ENCODE measurements around the gene PTPRCAP. TPM values are rescaled to one million over a fixed set of nuclear protein-coding genes. Genes with fewer than 3 reads are reported as not detected.

Gene PTPRCAP
- total and polyA plus RNA-seq, 5 donors: 1.2 to 3.4 (median 1.6) TPM

DNA sequence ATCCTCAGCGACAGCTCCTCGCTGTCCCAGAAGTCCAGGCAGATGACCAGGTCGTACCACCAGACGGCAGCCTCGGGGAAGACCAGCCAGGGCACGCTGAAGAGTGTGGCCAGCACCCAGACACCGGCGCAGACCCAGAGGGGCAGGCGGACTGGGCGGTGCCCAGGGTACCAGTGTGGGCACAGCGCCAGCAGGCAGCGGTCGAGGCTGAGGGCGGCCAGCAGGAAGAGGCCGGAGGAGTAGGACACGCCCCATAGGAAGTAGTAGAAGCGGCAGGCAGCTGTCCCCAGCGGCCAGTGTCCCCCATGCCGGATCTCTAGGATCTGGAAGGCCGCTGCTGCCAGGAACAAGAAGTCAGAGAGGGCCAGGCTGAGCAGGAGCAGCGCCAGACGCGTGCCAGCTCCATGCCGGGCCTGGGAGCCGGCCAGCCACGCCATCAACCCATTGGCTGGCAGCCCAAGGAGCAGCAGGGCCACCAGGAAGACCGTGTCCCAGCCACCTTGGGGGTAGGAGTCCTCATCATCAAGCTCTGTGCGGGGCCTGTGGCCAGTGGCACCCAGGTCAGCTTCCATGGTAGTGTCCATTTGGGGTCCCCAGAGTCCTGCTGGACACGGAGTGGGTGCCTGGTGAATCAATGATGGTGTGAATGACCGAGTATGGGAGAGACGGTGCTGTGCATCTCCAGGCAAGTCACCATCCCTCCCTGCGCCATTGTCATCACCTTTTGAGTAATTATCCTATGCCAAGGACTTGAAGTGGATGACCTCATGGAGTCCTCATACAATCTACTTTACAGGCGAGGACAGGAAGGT lies 14.9 kb upstream of the PTPRCAP start, which contains the start of gene GPR152:
Gene GPR152, minus strand, starts transcription at position 589 of the 812 bp plus-strand sequence. Its CDS starts 5 bp downstream, at position 584.
- no peak within 1 kb of the TSS for H3K27ac ChIP-seq (ENCODE audit: low read length)
- ATAC-seq: peak; percentile 61 to 62

DNA sequence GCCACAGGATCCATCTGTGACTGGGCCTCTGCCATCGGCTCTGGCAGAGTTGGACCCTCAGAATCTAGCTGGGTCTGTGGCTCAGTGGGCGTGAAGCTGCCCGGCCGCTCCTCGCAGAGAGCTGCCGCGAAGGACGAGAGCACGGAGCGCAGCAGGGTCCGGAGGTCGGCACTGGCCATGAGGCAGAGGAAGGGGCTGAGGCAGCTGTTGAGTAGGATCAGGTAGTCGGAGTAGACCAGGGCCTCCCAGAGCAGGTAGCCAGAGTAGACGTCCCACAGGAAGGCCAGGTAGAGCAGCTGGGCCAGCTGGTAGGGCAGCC lies 14.1 kb upstream of the PTPRCAP start:
- Histone ChIP-seq H3K4me1 (ENCODE audit: control insufficient read depth, insufficient read depth, low read length) (no peaks in the 10 kb centered on the region), H3K27ac (ENCODE audit: low read length) (no peak overlapping the region), H3K9me3 (ENCODE audit: control insufficient read depth, low read length) (no peaks in the 10 kb centered on the region), H3K27me3 (ENCODE audit: control insufficient read depth, insufficient read depth) (no peaks in the 10 kb centered on the region), H3K4me3 (ENCODE audit: low read length) (no peak overlapping the region)
- intact Hi-C loops (cut with DNase I): no loop called here
- ATAC-seq: no peak
- 91% methylated on average over 14 of the region's 14 CpGs for WGBS
- peak in 1 of 3 donors; percentile 53 for DNase-seq

More for the DNA sequence above, 14.9 kb upstream of the PTPRCAP start, which contains the start of gene GPR152:
- Histone ChIP-seq H3K27me3 (ENCODE audit: control insufficient read depth, insufficient read depth) (no peaks in the 10 kb centered on the region), H3K9me3 (ENCODE audit: control insufficient read depth, low read length) (no peaks in the 10 kb centered on the region), H3K4me1 (ENCODE audit: control insufficient read depth, insufficient read depth, low read length) (no peaks in the 10 kb centered on the region), H3K4me3 (ENCODE audit: low read length) (no peak within 1 kb of the TSS)
- intact Hi-C loops (cut with DNase I): no loop called here
- peak; percentile 56 to 83 (median 83) for DNase-seq
- WGBS: 66% methylated on average over 33 of the region's 33 CpGs

DNA sequence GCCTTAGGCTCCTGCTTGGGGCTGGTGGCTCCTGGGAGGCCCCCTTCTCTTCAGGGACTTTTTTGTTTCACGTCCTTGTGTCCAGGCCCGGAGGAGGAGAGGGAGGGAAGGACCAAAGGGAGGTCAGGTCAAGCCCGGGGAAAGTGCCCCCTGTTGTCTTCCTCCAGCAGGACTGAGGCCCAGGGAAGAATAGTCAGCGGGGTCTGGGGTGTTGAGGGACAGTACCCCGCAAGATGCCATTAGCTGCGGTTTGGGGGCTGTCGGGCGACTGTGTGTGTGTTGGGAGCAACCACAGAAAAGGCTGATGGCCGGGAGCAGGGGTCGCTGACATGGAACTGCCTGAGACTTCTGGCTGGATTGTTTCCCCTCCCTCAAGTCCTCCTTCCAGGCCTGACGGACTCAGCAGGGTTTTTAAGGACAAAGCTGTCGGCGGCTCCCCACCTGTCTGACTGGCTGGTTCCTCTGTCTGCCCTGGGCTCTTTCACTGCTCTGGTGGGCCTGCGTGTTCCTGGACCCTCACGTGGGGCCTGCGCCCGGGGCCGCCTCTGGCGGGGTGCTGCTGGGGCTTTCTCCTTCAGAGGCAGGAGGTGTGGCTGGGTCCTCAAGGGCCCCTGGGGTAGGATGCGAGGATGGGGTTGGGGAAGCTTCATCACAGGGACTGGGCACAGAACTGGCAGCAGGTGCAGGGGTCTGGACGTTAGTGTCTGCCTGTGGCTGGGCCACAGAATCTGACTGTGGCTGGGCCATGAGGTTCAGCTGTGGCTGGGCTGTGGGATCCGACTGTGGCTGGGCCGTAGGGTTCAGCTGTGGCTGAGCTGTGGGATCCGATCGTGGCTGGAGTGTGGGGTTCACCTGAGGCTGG lies 13.5 kb upstream of the PTPRCAP start:
- intact Hi-C loops (cut with DNase I): no loop called here
- H3K4me1 ChIP-seq (ENCODE audit: control insufficient read depth, insufficient read depth, low read length): no peaks in the 10 kb centered on the region
- no peak overlapping the region for H3K4me3 ChIP-seq (ENCODE audit: low read length)
- no peaks in the 10 kb centered on the region for H3K27me3 ChIP-seq (ENCODE audit: control insufficient read depth, insufficient read depth)
- no peaks in the 10 kb centered on the region for H3K9me3 ChIP-seq (ENCODE audit: control insufficient read depth, low read length)
- ATAC-seq (no peak), DNase-seq (peak in 2 of 3 donors; percentile 34 to 58)
- WGBS: 89% methylated on average over 25 of the region's 25 CpGs
- no peak overlapping the region for H3K27ac ChIP-seq (ENCODE audit: low read length)

DNA sequence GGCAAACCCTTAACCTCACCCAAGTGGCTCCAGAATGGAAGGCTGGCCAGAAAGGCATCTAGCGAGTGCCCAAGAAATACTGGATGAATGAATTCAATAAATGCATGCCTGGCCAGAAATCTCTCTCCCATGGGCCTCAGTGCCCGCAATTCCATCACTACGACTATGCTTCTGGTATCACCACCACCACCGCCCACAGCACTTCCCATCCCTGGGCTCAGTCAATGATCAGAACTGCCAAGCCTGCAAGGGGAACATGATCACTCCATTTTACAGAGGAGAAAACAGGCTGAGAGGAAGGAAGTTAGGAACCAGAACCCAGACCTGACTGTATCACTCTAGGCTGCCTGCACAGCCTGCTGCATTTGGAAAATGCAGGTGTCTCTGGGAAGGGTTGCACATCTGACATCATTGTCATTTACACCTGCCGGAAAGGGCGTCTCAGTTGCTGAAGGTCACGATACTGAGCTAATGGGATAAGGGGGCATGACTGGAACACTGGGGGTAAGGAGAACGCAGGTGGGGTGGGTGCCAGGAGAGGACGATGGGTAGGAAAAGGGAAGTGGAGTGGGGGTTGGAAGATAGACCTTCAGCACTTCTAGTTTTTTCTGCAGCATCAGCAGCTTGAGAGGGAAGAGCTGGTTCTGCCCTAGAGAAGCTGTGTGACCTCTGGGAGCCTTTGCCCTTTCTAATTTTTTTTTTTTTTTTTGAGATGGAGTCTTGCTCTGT lies 11.8 kb upstream of the PTPRCAP start:
- DNase-seq: peak in 2 of 3 donors; percentile 16 to 33
- Histone ChIP-seq H3K4me1 (ENCODE audit: control insufficient read depth, insufficient read depth, low read length) (no peaks in the 10 kb centered on the region), H3K9me3 (ENCODE audit: control insufficient read depth, low read length) (no peaks in the 10 kb centered on the region), H3K4me3 (ENCODE audit: low read length) (no peak overlapping the region), H3K27ac (ENCODE audit: low read length) (no peak overlapping the region), H3K27me3 (ENCODE audit: control insufficient read depth, insufficient read depth) (no peaks in the 10 kb centered on the region)
- intact Hi-C loops (cut with DNase I): no loop called here
- ATAC-seq: no peak
- 69% methylated on average over 9 of the region's 9 CpGs for WGBS

DNA sequence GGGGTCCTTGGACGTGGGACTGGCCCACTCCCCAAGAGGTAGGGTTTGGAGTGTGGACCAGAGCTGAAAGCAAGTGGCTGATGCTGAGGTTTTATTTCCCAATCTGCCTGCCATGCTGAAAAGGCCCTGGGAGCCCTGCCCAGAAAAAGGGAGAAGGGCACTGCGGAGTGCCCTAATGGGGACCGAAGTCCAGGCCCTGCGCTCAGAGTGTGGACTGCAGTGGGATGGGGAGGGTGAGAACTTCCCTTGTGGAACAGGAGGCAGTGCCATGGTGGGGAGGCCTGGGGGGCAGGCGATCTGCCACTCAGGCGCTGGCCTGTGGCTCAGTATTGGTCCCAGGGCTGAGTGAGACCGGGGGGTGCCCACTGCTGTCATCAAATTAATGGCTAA lies 10.7 kb upstream of the PTPRCAP start:
- intact Hi-C loops (cut with DNase I): no loop called here
- H3K27me3 ChIP-seq (ENCODE audit: control insufficient read depth, insufficient read depth): no peaks in the 10 kb centered on the region
- H3K9me3 ChIP-seq (ENCODE audit: control insufficient read depth, low read length): no peaks in the 10 kb centered on the region
- no peak overlapping the region for H3K27ac ChIP-seq (ENCODE audit: low read length)
- DNase-seq (no peak), ATAC-seq (no peak)
- H3K4me1 ChIP-seq (ENCODE audit: control insufficient read depth, insufficient read depth, low read length): no peaks in the 10 kb centered on the region
- 94% methylated on average over 7 of the region's 7 CpGs for WGBS
- no peak overlapping the region for H3K4me3 ChIP-seq (ENCODE audit: low read length)

DNA sequence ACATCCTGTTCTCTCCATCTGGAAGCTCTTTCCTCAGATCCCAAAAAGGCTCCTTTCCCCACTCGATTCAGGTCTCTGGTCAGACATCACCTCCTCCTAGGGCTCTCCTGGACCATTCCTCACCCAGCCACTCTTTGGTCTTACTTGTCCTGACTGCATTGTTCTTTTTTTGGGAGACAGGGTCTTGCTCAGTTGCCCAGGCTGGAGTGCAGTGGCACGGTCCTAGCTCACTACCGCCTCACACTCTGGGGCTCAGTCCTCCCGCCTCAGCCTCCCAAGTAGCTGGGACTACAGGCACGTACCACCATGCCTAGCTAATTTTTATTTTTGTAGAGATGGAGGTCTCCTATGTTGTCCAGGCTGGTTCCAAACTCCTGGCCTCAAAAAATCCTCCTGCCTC lies 8.0 kb upstream of the PTPRCAP start:
- Histone ChIP-seq H3K4me1 (ENCODE audit: control insufficient read depth, insufficient read depth, low read length) (no peaks in the 10 kb centered on the region), H3K27ac (ENCODE audit: low read length) (no peak overlapping the region), H3K4me3 (ENCODE audit: low read length) (no peak overlapping the region), H3K27me3 (ENCODE audit: control insufficient read depth, insufficient read depth) (no peaks in the 10 kb centered on the region), H3K9me3 (ENCODE audit: control insufficient read depth, low read length) (no peaks in the 10 kb centered on the region)
- intact Hi-C loops (cut with DNase I): no loop called here
- WGBS: 82% methylated on average over 5 of the region's 5 CpGs
- DNase-seq (no peak), ATAC-seq (no peak)

DNA sequence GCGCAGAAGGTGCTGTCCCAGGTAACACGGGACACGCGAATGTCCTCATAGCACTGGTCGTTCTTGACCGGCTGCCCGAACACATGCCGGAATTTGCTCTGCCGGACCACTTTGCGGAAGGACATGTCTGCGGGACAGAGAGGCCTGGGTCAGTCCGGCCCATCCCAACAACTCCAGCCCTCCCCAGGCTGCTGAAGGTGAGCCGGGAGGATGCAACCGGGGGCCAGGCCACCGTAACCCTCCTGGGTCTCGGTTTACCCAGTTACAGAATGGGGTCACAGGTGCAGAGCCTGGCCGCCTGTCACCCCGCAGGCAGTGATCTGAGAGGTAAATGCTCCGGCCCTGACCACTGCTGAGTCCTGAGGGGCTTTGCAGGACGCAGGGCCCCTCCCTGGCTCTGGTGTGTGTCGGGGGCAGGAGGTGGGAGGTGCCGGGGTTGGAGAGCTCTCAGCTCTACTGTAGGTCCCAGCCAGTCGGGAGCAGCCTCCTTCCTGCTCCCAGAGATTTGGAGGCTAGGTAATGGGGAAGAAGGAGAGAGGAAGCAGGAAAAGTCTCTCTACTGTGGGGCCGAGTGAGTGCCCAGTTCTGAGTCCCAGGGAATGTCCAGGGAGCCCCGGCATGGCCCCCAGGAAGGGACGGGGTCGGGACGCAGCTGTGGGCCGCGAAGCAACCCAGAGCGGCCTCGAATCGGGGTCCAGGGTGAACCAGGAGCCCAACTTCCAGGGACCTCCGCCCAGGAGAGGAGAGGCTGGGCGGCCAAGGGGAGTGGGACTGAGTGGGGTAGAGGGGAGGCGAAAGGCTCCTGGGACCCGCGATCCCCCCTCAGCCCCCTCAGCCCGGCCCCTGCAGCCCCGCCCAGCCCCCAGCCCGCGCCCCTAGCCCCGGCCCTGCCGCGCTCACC lies 5.3 kb upstream of the PTPRCAP start:
- Histone ChIP-seq H3K27me3 (ENCODE audit: control insufficient read depth, insufficient read depth) (no peaks in the 10 kb centered on the region), H3K9me3 (ENCODE audit: control insufficient read depth, low read length) (no peaks in the 10 kb centered on the region), H3K4me1 (ENCODE audit: control insufficient read depth, insufficient read depth, low read length) (no peaks in the 10 kb centered on the region), H3K4me3 (ENCODE audit: low read length) (peak overlapping the region; percentile 96), H3K27ac (ENCODE audit: low read length) (peak overlapping the region; percentile 71)
- peak; percentile 1 for ATAC-seq
- 35% methylated on average over 45 of the region's 45 CpGs for WGBS
- peak in 1 of 3 donors; percentile 60 for DNase-seq
- intact Hi-C loops (cut with DNase I): no loop called here

DNA sequence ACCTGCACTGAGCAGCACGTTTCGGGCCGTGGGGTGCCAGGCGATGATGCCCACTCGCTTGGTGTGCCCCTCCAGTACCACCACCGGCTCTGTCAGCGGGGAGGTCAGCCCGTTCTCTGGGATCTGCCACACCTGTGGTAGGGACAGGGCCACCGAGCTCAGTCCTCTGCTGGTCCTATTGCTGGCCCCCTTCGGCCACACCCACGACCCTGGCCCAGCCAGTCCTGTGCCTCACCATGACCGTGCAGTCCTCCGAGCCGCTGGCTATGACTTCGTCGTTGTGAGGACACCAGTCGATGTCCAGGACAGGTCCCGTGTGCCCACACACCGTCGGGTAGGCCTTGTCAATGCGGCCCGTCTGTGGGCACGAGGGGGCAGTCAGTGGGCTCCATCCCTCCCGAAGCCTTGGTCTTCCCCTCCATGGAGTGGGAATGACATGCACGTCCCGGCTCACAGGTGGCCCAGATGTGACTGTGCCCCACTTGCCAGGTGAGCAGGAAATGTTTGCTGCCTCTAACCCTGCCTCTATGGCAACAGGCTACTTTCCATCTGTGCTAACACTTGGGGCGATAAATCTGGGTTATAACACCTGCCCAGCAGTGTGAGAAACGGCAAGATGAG lies 4.4 kb upstream of the PTPRCAP start:
- Histone ChIP-seq H3K9me3 (ENCODE audit: control insufficient read depth, low read length) (no peaks in the 10 kb centered on the region), H3K27ac (ENCODE audit: low read length) (no peak overlapping the region), H3K4me3 (ENCODE audit: low read length) (no peak overlapping the region), H3K4me1 (ENCODE audit: control insufficient read depth, insufficient read depth, low read length) (no peaks in the 10 kb centered on the region), H3K27me3 (ENCODE audit: control insufficient read depth, insufficient read depth) (no peaks in the 10 kb centered on the region)
- intact Hi-C loops (cut with DNase I): no loop called here
- ATAC-seq: no peak
- DNase-seq: peak in 1 of 3 donors; percentile 73
- 87% methylated on average over 28 of the region's 28 CpGs for WGBS

DNA sequence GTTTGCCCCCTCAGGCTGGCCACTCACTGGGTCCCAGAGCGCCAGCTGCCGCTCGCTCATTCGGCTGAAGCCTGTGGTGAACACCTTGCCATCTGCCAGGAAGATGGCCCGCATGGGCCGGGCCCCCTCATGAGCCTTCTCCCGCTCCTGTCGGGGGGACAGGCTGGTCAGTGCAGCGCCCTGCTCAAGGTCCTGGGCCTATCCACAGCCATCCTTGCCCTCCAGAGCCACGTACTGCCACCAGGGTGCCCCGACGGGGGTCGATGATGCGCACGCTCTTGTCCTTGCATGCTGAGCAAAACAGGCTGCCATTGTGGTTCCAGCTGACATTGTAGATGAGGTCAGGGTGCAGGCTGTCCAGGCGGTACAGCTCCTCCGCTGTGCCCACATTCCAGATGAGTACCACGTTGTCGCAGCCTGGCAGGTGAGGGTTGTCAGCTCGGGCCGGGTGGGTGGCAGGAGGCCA lies 3.6 kb upstream of the PTPRCAP start:
- Histone ChIP-seq H3K27ac (ENCODE audit: low read length) (no peak overlapping the region), H3K4me1 (ENCODE audit: control insufficient read depth, insufficient read depth, low read length) (no peaks in the 10 kb centered on the region), H3K27me3 (ENCODE audit: control insufficient read depth, insufficient read depth) (no peaks in the 10 kb centered on the region), H3K4me3 (ENCODE audit: low read length) (no peak overlapping the region), H3K9me3 (ENCODE audit: control insufficient read depth, low read length) (no peaks in the 10 kb centered on the region)
- DNase-seq (peak in 1 of 3 donors; percentile 55), ATAC-seq (no peak)
- WGBS: 90% methylated on average over 21 of the region's 21 CpGs
- intact Hi-C loops (cut with DNase I): no loop called here
